HG03066 (cell line): ENCODE results near the gene GTPBP4.
"Not testable (repeated sequence)": the region's sequence is repeated elsewhere in the genome, so short reads cannot be mapped to it uniquely, and the experiment has no call there.

Experiments
- ATAC-seq: cut with Tn5 transposase; IDR thresholded peaks from one replicate; pipeline ENCODE4 v1.9.1; 2021; ENCODE audit warnings: low read depth; ENCODE audit not compliant: unreplicated experiment

The GTPBP4 gene

GRCh38 chr10:1020958-1021357 lies 32.7 kb downstream of the GTPBP4 start:
- ATAC-seq = no peak

DNA sequence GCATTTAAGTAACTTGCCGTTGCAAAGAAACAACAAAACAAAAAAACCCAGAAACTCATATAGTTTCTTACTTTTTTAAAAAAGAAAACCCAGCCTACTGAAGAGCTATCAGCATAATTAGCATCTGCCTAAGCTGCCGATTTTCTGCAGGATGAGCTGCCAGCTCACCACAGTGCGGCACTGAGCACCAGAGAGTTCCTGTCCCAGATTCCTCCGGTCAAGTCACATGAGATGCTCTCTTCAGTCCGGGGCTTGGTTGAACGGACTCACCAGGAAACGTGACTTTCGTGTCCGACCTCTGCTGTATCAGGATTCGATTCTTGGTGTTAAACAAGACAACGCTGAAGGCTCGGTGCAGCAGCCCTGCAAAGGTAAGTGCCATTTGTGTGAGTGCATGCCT lies 34.2 kb downstream of the GTPBP4 start:
- ATAC-seq = no peak

GRCh38 chr10:1024103-1024502 lies 35.9 kb downstream of the GTPBP4 start:
- no peak for ATAC-seq

DNA sequence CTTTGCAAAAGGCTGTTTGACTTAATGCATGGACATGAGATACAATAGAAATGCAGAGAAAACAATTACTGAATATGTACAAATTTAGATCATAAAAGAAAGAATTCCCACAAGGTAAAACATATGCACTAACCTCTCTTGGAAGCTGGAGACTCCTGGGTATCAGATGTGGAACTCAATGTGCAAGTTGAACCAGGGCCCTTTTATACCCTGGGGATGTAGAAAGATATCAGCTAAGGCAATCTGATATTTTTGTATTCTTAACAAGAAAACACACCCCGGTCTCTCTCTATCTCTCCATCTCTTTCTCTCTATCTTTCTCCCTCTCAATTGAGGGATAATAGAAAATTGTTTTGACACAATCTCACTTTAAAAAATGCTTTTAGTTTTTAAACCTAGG lies 37.4 kb downstream of the GTPBP4 start, which contains the start of gene IDI2:
Gene IDI2, minus strand, starts transcription at position 177 of the 400 bp plus-strand sequence. CDS start 1,136 bp downstream, outside the sequence.
- no peak for ATAC-seq

GRCh38 chr10:1026578-1026977 lies 38.3 kb downstream of the GTPBP4 start:
- no peak for ATAC-seq

- ATAC-seq = no peak
Observed at GRCh38 chr10:1029838-1030237, 41.6 kb downstream of the GTPBP4 start.

- ATAC-seq = no peak
Observed at GRCh38 chr10:1033601-1034000, 45.4 kb downstream of the GTPBP4 start.

DNA sequence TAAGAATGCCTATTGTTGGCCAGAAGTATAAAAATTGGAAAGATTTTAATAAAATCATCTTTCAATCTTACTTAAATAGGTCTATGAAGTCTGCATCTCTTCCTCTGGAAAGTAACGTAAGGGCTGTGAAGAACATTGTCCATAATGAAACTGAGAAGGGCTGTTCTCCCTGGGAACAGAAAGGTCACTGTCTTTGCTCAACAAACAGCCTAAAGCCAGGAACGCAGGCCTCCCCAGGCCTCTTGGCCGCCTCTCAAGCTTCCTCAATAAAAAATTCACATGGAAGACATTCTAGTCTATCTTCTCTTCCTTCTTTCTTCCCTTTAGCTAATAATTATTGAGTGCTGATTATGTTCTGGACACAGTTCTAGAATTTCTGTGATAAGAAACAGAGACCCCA lies 46.5 kb downstream of the GTPBP4 start:
- ATAC-seq = no peak

DNA sequence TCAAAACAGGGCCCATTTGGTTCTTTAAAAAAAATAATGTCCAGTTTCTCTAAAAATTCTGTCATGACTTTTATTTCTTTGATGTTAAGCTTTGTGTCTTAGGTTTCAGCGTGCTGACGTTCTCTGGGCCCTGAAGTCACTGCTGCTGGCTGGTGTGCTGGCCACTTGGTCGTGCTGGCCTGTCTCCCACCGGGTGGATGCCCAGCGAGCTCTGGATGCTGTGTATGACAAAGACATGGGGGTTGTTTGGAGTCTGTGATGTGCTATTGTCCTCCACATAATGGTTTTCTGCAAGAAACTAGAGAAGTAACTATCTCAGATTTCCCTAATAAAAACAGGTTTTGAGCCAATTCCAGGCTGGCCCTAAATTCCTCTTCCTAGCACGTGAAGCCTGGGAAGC lies 47.0 kb downstream of the GTPBP4 start:
- ATAC-seq = no peak

DNA sequence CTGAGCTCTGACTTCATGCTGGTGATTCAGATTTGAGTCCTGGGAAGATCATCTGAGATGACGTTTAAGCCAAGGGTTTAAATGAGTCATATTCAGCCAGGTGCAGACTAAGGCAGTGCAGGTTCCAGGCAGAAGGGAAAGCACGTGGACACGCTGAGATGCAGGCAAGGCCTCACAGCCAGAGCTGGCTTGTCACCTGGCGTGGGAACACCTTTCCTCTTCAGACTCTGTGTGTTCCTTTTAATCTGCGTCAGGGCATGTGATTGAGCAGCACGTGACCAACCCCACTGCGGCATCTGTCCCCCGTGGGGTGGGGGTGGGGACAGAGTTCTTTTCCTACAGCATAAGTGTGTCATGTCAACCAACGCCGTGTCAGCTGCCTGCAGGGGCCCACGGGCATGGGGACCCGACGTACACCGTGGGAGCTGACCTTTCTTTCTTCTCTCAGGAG lies 48.1 kb downstream of the GTPBP4 start:
- no peak for ATAC-seq

GRCh38 chr10:1037098-1037497 lies 48.9 kb downstream of the GTPBP4 start:
- ATAC-seq = no peak

DNA sequence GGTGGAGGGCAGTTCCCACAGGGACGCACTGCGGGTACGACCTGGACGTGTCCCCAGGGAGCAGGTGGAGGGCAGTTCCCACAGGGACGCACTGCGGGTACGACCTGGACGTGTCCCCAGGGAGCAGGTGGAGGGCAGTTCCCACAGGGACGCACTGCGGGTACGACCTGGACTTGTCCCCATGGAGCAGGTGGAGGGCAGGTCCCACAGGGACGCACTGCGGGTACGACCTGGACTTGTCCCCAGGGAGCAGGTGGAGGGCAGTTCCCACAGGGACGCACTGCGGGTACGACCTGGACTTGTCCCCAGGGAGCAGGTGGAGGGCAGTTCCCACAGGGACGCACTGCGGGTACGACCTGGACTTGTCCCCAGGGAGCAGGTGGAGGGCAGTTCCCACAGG lies 50.5 kb downstream of the GTPBP4 start:
- ATAC-seq = not testable (repeated sequence)

DNA sequence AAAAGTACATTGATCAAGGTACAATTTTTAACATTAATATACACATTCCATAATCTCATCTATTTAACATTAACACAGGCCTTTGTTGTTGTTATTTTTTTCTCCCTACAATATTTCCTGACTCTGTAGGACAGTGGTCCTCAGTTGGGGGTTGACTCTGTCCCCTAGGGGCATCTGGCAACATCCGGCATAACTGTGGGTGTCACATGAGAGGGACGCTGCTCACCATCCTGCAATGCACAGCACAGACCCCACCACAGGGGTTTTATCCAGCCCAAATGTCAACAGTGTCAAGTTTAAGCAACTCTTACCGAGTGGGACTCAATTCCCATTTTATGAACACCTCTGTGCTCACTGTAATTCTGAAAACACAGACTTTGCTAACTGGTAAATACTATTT lies 51.9 kb downstream of the GTPBP4 start:
- ATAC-seq = no peak

GRCh38 chr10:1041514-1041913 lies 53.3 kb downstream of the GTPBP4 start:
- ATAC-seq = no peak

GRCh38 chr10:1043532-1043995 lies 55.3 kb downstream of the GTPBP4 start:
- peak; percentile 61 for ATAC-seq

GRCh38 chr10:1044146-1044545 lies 55.9 kb downstream of the GTPBP4 start:
- no peak for ATAC-seq

DNA sequence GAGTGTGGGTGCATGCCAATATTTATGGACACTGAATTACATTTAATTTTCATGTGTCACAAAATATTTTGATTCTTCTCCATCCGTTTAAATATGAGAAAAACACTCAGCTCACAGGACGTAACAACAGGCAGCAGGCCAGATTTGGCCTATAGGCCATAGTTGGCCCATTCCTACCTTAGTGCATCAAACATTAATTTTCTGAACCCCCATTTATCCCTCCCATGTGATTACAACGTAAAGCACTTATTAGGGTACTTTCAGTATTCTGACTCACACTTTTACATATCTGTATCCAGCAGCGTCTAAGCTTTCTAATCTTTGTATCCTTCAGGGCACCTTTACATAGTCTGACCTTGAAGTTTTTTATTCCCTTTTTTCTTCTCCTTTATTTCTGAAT lies 56.7 kb downstream of the GTPBP4 start:
- ATAC-seq = no peak

- no peak for ATAC-seq
Observed at GRCh38 chr10:1045415-1045814, 57.2 kb downstream of the GTPBP4 start.

DNA sequence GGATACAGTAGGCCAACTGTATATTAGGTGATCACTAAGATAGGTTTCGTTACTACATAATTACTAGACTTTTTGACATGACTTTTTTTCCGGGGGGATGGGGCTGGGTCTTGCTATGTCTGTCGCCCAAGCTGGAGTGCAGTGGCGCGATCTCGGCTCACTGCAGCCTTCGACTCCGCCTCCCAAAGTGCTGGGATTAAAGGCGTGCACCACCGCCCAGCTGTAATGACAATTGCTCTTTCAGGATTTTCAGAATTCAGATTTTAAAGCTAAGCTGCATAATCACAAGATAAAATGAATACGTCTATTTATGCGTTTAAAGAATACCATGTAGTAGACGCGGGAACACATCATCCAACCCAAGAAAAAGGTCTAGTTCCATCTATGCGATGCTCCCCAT lies 59.7 kb downstream of the GTPBP4 start:
- ATAC-seq = no peak

DNA sequence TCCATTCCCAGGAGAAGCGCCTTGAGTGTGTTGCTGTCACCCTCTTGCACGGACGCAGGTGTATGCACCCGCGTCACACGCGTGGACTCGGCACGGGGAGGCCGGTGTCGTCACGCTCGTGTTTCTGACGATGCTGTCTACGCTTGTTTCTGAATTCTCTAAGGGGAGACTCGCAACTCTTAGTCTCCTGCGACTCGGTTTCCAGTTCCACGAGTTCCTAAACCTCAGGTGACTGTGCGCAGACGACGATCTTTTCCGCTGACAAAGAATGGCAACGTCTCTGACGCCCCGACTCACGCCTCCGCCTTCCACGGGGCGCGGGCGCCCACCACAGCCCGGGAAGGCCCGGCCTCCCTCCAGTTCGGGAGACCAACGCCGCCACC lies 60.1 kb downstream of the GTPBP4 start:
- ATAC-seq = no peak

GRCh38 chr10:1048732-1049424 lies 60.6 kb downstream of the GTPBP4 start, which contains the start of gene IDI1:
Gene IDI1 (minus strand): TSS chr10:1049119. CDS start chr10:1049003, 116 bp downstream.
- peak; percentile 76 for ATAC-seq

DNA sequence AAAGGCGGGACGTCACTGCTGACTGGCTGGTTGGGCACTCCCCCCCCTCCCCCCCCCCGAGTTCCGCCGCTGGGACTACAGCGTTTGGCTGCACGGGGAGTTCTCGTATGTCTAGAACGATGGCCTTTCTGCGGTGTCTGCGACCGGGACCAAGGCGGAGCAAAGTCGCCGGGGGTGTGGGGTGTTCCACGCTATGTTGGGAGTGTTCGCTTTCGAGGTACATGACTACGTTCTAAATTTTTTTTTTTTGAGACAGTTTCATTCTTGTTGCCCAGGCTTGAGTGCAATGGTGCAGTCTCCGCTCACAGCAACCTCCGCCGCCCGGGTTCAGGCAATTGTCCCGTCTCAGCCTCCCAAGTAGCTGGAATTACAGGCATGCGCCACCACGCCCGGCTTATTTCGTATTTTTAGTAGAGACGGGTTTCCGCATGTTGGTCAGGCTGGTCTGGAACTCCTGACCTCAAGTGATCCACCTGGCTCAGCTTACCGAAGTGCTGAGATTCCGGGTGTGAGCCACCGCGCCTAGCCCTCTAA lies 61.3 kb downstream of the GTPBP4 start:
- ATAC-seq = peak; percentile 1
